BJ (cell line): ENCODE results near the gene FAM180A. TPM values are rescaled to one million over a fixed set of nuclear protein-coding genes. Genes with fewer than 3 reads are reported as not detected.

ENCODE experiments used
- CTCF ChIA-PET: fragments of 350-600 bp; formaldehyde crosslinking; extraction: SDS; loops from one replicate; lab custom pipeline; 2021; ENCODE audit warnings: antibody characterized with exemption, inconsistent platforms; lab: Yijun Ruan, JAX
- POLR2A ChIA-PET: fragments of 300-600 bp; sonication (Branson Sonifier 250); formaldehyde crosslinking; extraction: SDS; loops from one replicate; lab custom pipeline; 2021; ENCODE audit warnings: antibody characterized with exemption; lab: Charles Lee
- DNase-seq: peaks from one replicate; pipeline ENCODE4 v3.0.0-alpha.2; 2011; ENCODE audit warnings: low read depth
- H3K27me3 ChIP-seq: 2 replicates; pipeline ENCODE4 v1.6.0; 2011; ENCODE audit warnings: low read length; ENCODE audit not compliant: control insufficient read depth, insufficient read depth
- H3K36me3 ChIP-seq: 2 replicates; pipeline ENCODE4 v1.5.1; 2011; ENCODE audit warnings: low read length; ENCODE audit not compliant: control insufficient read depth, insufficient read depth
- H3K4me3 ChIP-seq: 2 replicates; pipeline ENCODE4 v1.5.1; 2011; ENCODE audit warnings: low read depth, mild to moderate bottlenecking, control low read depth, low read length
- CTCF ChIP-seq: IDR thresholded peaks from 2 replicates; pipeline ENCODE4 v1.5.1; 2011; ENCODE audit warnings: low read depth, mild to moderate bottlenecking, control low read depth, inconsistent platforms, low read length, moderate library complexity; ENCODE audit not compliant: insufficient read depth
- polyA plus RNA-seq: library from polyadenylated mRNA; depleted of rRNA; stranded (reverse); fragments of >200 nt; gene quantifications from 2 replicates; pipeline ENCODE4 v1.2.3, GENCODE V29; 2011

FAM180A gene
- polyA plus RNA-seq, 1 experiment: 2.1 TPM

GRCh38 chr7:135753616-135754413 is 5.2 kb upstream of the FAM180A start:
- DNase-seq: no peak
- H3K27me3 ChIP-seq: no peaks in the 10 kb centered on the region
- H3K4me3 ChIP-seq: no peak overlapping the region
- no peak for TF ChIP-seq CTCF
- ChIA-PET CTCF (interaction anchor here (1.7 kb wide), 1 partner anchor 81 kb away, joined by 6 read pairs; no protein-coding TSS in a partner anchor), POLR2A (no interaction called here)
- no peaks in the 10 kb centered on the region for H3K36me3 ChIP-seq

GRCh38 chr7:135747366-135747765 is 1.2 kb downstream of the FAM180A start:
- H3K36me3 ChIP-seq: no peaks in the 10 kb centered on the region
- ChIA-PET POLR2A (no interaction called here), CTCF (interaction anchor here (1.3 to 1.4 kb wide), 2 partner anchors 76 to 85 kb away, joined by 3 to 5 read pairs; partner anchors contain the start of gene STMP1)
- H3K27me3 ChIP-seq: no peaks in the 10 kb centered on the region
- DNase-seq: no peak
- no peak overlapping the region for H3K4me3 ChIP-seq
- no peak for TF ChIP-seq CTCF

GRCh38 chr7:135745703-135746312 is 2.8 kb downstream of the FAM180A start:
- no peaks in the 10 kb centered on the region for H3K27me3 ChIP-seq
- TF ChIP-seq CTCF: no peak
- ChIA-PET CTCF (interaction anchor here (3.2 kb wide), 1 partner anchor 11 kb away, joined by 14 read pairs; no protein-coding TSS in a partner anchor), POLR2A (interaction anchor here (0.6 kb wide), 1 partner anchor 17 kb away, joined by 4 read pairs; no protein-coding TSS in a partner anchor)
- no peaks in the 10 kb centered on the region; the same call in 1 of the 2 replicates for H3K36me3 ChIP-seq
- DNase-seq: peak; percentile 92
- no peak overlapping the region for H3K4me3 ChIP-seq

GRCh38 chr7:135744938-135745702 is 3.5 kb downstream of the FAM180A start:
- DNase-seq: peak; percentile 57
- ChIA-PET CTCF (interaction anchor here (0.6 to 3.2 kb wide), 4 partner anchors 10 to 84 kb away, joined by 3 to 14 read pairs (median 4); partner anchors contain the start of gene STMP1), POLR2A (interaction anchor here (1.1 to 1.3 kb wide), 2 partner anchors 13 to 31 kb away, joined by 3 to 4 read pairs; no protein-coding TSS in a partner anchor)
- Histone ChIP-seq H3K27me3 (no peaks in the 10 kb centered on the region), H3K4me3 (no peak overlapping the region), H3K36me3 (no peaks in the 10 kb centered on the region; the same call in 1 of the 2 replicates)
- no peak for TF ChIP-seq CTCF
